GM19328 (cell line): ENCODE data around the gene DIDO1.

Experiments used
- ATAC-seq: cut with Tn5 transposase; IDR thresholded peaks from one replicate; pipeline ENCODE4 v1.9.1; 2021; ENCODE audit warnings: mild to moderate bottlenecking, moderate library complexity; ENCODE audit not compliant: unreplicated experiment

The DIDO1 gene

GRCh38 chr20:62838128-62838891 is 88.0 kb downstream of the DIDO1 start:
- peak; percentile 49 for ATAC-seq

DNA sequence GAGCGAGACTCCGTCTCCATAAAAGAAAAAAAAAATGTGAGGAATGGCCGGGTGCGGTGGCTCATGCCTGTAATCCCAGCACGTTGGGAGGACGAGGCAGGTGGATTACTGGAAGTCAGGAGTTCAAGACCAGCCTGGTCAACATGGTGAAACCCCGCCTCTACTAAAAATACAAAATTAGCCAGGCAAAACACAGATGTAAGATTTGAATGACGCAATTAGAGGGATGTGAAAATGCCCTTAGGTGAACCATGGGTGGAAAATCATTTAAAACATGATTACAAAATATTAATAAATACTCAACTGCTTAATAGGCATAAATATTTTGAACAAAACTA is 88.5 kb downstream of the DIDO1 start:
- no peak for ATAC-seq

DNA sequence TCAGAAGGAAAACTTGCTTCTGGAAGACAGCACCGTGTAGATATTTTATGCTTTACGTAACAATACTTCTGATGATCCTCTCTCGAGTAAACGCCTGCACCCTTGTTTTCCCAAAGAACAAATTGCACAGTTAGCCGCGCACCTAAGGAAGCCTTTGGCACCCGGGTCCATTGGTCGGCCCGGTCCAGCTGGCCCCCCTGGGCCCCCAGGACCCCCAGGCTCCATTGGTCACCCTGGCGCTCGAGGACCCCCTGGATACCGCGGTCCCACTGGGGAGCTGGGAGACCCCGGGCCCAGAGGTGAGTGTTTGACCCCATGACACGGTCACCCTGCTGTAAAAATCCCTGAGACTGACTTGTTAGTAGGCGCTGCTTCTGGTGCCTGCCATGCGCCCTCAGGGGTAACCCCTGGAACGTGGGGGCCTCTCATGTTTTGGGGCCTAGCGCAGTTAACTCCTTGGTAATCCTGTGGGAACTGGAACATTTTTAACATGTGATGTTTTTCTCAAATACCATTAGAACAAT is 89.3 kb downstream of the DIDO1 start:
- ATAC-seq, result no peak

- no peak for ATAC-seq
Observed at GRCh38 chr20:62835931-62836861, 90.1 kb downstream of the DIDO1 start.

DNA sequence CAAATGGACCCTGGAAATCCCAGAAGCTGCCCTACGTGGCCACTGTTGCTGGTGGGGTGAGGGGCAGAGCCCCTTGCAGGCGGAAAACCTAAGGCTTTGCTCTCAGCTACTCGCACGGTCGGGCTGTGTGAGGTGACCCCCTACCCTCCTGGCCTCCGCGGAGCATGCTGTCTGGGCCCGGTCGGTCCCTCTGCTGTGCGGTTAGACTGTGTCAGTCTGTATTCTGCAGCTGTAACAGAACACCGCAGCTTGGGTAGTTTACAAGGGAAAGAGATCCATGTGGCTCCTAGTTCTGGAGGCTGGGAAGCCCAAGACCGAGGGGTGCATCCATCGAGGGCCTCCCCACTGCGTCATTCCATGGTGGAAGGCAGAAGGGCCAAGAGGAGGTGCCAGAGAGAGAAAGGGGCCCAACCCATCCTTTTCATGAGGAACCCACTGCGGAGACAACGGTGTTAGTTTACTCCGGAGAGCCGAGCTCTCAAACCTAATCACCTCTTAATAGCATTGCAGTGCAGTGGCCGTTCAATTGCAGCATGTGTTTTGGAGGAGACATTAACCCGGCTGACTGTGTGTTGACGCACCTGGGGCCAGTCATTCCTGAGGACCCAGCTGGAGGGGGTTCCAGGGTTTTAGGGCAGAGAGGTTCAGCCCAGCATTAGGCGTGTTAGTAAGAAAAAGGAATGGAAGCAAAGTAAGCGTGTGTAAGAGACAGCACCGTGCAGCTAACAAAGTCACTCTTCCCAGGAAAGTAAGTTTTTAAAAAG is 91.2 kb downstream of the DIDO1 start:
- ATAC-seq, result no peak

GRCh38 chr20:62832951-62833391 is 93.3 kb downstream of the DIDO1 start:
- peak; percentile 27 for ATAC-seq

DNA sequence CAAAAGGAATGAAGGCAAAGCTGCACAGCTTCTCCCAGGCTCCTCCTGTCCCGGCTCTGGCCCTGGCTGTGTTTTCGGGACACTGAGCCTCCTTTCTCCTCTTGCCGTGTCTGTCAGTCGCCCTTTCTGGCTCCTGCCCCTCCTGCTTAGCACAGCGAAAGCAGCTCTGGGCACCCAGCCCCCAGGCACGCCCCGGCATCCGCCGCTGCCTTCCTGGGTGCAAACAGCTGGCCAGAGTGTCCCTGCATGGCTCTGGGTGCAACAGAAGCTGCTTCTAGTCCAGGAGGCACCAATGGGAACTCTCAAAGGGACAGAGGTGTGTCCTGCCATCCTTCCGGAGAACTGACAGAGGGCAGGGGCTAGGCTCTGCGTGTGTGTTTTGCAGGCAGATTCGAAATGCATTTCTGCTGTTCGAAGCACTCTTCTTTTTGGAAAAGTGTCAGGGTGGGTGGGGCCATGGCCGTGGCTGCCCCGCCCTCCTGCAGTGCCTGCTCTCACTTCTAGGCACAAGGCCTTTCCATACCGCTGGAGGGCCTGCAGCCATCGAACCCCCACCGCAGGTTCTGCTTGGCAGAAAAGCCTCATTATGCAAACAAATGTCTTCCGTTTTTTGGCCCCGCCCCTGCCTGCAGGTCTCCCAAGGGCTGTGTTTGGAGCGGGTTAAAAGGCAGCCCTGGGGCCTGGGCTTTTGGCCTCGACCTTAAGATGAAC is 93.9 kb downstream of the DIDO1 start:
- peak; percentile 59 for ATAC-seq

- ATAC-seq, result no peak
Observed at GRCh38 chr20:62831854-62832211, 94.5 kb downstream of the DIDO1 start.

DNA sequence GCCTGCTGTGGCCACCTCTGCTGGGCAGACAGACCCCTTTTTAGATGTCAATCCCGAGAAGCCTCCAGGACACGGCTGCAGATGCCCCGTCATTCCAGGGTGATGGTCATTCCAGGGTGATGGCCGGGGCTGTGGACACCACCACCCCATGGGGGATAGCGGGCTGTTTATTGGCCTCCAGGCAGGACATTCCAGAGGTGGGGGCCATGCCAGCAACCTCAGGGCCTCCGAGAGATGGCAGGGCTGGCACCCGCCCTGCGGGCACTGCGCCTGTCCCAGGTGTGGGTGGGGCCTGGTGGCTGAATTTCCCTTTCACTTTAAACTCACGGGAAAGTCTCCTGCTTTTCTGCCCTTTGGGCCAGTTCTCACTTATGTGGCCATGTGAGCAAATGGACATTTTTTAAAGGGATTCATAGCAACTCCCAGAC is 94.9 kb downstream of the DIDO1 start:
- no peak for ATAC-seq

- ATAC-seq, result no peak
Observed at GRCh38 chr20:62830821-62831220, 95.5 kb downstream of the DIDO1 start.

DNA sequence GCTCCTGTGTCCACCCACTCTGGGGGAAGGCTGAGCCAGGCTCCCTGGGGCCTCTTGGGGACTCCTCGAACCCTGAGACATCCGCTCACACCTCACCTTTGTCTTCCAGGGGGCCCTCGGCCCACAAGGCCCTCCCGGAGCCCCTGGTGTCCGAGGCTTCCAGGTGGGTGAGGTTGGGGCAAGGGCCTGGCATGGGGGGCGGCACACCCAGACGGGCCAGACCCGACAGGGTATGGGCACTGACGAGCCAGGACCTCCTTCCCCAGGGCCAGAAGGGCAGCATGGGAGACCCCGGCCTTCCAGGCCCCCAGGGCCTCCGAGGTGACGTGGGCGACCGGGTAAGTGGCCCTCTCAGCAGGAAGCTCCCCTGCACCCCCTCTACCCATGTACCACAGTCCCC is 96.1 kb downstream of the DIDO1 start:
- ATAC-seq, result no peak

DNA sequence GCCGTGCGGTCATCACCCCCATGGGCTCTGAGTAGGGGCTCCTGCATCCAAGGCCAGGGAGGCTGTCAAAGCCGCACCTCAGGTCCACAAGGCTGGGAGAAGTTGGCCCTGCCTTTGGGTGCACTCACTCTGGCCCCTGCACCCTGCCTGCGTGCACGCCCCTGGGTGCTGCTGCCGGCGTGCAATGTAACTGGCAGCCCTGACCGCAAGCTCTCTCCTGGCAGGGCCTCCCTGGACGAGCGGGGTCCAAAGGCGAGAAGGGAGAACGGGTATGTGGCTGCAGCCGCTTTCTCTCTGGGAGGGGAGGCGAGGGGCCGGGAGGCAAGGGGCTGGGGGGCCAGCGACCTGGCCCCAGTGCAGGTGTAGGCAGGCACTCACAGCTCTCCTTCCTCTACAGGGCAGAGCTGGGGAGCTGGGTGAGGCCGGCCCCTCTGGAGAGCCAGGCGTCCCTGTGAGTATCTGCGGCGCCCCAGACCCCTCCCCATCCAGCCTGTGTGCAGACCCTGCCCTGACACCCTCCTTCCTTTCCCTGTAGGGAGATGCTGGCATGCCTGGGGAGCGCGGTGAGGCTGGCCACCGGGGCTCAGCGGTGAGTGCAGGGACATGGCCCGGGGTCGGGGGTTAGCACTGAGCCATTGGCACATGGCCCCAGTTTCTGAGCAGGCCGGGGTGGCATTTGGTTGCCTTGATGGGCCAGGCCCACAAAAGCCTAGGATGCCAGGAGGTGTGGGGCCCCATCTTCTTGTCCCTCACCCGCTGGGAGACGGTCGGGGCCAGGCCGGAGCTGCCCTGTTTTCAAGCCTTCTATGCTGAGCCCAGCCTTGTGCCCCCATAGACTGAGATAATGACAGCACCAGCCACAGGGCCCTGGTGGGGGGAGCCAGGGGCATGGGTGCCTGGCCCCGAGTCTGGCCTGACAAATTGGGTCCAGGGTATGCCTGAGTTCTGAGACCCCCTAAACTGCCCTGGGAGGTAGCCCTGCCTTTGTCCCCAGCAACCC is 96.8 kb downstream of the DIDO1 start:
- no peak for ATAC-seq

DNA sequence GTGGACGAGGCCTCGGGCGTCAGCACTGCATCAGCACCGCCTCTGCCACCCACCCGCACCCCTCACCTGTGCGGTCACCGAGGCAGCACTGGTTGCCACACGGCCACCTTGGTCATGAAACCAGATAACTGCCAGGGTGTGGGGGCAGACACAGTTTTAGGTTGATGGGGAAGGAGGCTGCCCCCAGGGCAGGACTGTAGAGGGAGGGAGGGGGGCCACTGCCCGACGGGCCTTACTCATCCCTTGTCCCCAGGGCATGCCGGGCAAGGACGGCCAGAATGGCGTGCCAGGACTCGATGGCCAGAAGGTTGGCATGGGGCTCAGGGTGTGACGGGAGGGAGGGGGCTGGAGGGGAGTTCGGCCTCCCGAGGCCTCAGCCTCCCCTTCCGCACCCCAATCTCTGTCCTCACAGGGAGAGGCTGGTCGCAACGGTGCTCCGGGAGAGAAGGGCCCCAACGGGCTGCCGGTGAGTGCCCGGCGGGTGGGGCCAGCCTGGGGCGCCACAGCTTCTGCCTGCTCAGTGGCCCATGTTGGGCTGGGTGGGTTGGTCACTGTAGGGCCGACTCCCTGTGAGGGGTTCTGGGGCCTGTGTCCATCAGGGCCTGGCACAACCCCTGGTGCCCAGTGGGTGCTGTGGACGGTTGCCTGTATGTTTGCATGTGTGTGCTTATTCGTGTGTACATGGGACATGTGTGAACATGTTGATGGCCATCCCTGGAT is 97.6 kb downstream of the DIDO1 start:
- ATAC-seq, result no peak

- ATAC-seq, result no peak
Observed at GRCh38 chr20:62828051-62828450, 98.3 kb downstream of the DIDO1 start.
